SH-SY5Y (cell line): ENCODE results near the gene PPP2R2D.

ENCODE experiments used
- GATA2 ChIP-seq: IDR thresholded peaks from 2 replicates; pipeline ENCODE4 v1.6.1; 2011; ENCODE audit warnings: mild to moderate bottlenecking, low read depth, low read length
- GATA3 ChIP-seq: IDR thresholded peaks from 2 replicates; pipeline ENCODE4 v1.6.1; 2011; ENCODE audit warnings: low read depth, mild to moderate bottlenecking, low read length, moderate library complexity

DNA sequence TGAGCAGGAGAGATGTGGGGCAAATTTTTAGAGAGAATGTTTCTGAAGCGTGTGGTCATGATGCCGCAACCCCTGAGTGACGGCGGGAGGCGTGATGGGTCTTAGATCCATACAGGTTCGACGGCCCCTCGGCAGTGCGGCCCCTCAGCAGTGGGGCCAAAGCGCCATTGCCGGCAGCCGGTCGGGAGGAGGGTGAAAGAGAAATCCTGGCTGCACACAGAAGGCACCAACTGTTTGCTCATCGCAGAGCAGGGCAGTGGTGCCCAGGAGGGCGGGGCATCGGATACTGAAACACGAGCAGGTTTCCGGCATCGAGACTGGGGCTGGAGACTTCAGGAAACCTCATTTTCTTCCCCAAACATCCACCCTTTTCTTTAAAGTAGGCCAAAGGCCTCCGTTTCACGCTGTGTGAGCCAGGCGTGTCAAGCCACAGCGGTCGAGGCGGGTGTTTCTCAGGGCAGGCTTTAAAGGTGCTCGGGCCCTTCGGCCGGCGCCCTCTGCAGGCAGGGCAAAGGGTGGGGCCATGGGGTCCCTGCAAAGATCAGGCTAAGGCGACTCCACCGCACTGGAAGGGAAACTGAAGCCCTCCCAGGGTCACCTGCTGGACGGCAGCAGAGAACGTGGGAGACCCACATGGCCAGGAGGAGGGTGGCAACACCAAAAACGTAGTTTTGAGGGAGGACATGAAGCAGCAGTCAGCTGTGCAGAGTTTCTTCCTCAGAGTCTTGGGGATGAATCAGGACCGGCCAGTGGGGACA, 42.0 kb upstream of the PPP2R2D start:
- TF ChIP-seq GATA2 (no peak), GATA3 (no peak)
